WTC11 (cell line): Measurements from ENCODE around the gene FICD. TPM values are rescaled to one million over a fixed set of nuclear protein-coding genes. Genes with fewer than 3 reads are reported as not detected.

ENCODE experiments used
- CBFB ChIP-seq: sonication (generic); formaldehyde crosslinking; IDR thresholded peaks from 2 replicates; pipeline ENCODE4 v1.8.1; 2022; ENCODE audit warnings: mild to moderate bottlenecking, low read depth, missing genetic modification reagents
- CDX4 ChIP-seq: fragments of 250-450 bp; sonication (Bioruptor Pico); IDR thresholded peaks from 2 replicates; pipeline ENCODE4 v1.9.0; 2021; ENCODE audit warnings: moderate library complexity, mild to moderate bottlenecking, inconsistent platforms, borderline replicate concordance
- CTCF ChIP-seq: fragments of 200-600 bp; IDR thresholded peaks from 2 replicates; pipeline ENCODE4 v1.8.0; 2022; ENCODE audit warnings: antibody characterized with exemption
- EMX1 ChIP-seq: fragments of 250-450 bp; sonication (Bioruptor Pico); IDR thresholded peaks from 2 replicates; pipeline ENCODE4 v1.8.0; 2021; ENCODE audit warnings: mild to moderate bottlenecking
- ESRRA ChIP-seq: sonication (generic); formaldehyde crosslinking; IDR thresholded peaks from 2 replicates; pipeline ENCODE4 v1.8.1; 2022; ENCODE audit warnings: mild to moderate bottlenecking, missing genetic modification reagents, borderline replicate concordance
- FOXJ3 ChIP-seq: sonication (generic); formaldehyde crosslinking; IDR thresholded peaks from 2 replicates; pipeline ENCODE4 v1.9.0; 2021; ENCODE audit warnings: missing genetic modification reagents, mild to moderate bottlenecking, borderline replicate concordance
- GTF2I ChIP-seq: fragments of 250-450 bp; sonication (Bioruptor Pico); conservative IDR thresholded peaks from 2 replicates; pipeline ENCODE4 v1.4.0; 2021; ENCODE audit warnings: mild to moderate bottlenecking
- HMGXB4 ChIP-seq: sonication (generic); formaldehyde crosslinking; IDR thresholded peaks from 2 replicates; pipeline ENCODE4 v1.8.1; 2023; ENCODE audit warnings: mild to moderate bottlenecking, moderate library complexity, missing genetic modification reagents
- MXD4 ChIP-seq: fragments of 250-450 bp; sonication (Bioruptor Pico); IDR thresholded peaks from 2 replicates; pipeline ENCODE4 v1.8.0; 2021; ENCODE audit warnings: mild to moderate bottlenecking, moderate library complexity, borderline replicate concordance
- NR1H2 ChIP-seq: sonication (generic); formaldehyde crosslinking; IDR thresholded peaks from 2 replicates; pipeline ENCODE4 v1.9.0; 2021; ENCODE audit warnings: mild to moderate bottlenecking, moderate library complexity, missing genetic modification reagents
- SOX15 ChIP-seq: fragments of 250-450 bp; sonication (Bioruptor Pico); IDR thresholded peaks from 2 replicates; pipeline ENCODE4 v1.9.0; 2021; ENCODE audit warnings: mild to moderate bottlenecking
- TCF7 ChIP-seq: sonication (generic); formaldehyde crosslinking; IDR thresholded peaks from 2 replicates; pipeline ENCODE4 v1.8.0; 2022; ENCODE audit warnings: mild to moderate bottlenecking, low read depth, missing genetic modification reagents, moderate library complexity
- ZNF138 ChIP-seq: sonication (generic); formaldehyde crosslinking; conservative IDR thresholded peaks from 2 replicates; pipeline ENCODE4 v1.8.1; 2022; ENCODE audit warnings: mild to moderate bottlenecking, moderate library complexity, missing genetic modification reagents
- ZNF232 ChIP-seq: sonication (generic); formaldehyde crosslinking; IDR thresholded peaks from 2 replicates; pipeline ENCODE4 v1.8.0; 2022; ENCODE audit warnings: mild to moderate bottlenecking, missing genetic modification reagents
- ZSCAN18 ChIP-seq: fragments of 250-450 bp; sonication (Bioruptor Pico); IDR thresholded peaks from 2 replicates; pipeline ENCODE4 v2.1.2; 2022; ENCODE audit warnings: mild to moderate bottlenecking, moderate library complexity
- total RNA-seq: library from RNA; stranded (reverse); gene quantifications from 3 replicates; pipeline ENCODE4 v1.2.3, GENCODE V29; 2021
- TF ChIP-seq, protein P1 (sequence below): sonication (generic); formaldehyde crosslinking; IDR thresholded peaks from 2 replicates; pipeline ENCODE4 v1.8.1; 2023; ENCODE audit warnings: mild to moderate bottlenecking, missing genetic modification reagents, borderline replicate concordance
- TF ChIP-seq, protein P2 (sequence below): fragments of 250-450 bp; sonication (Bioruptor Pico); IDR thresholded peaks from 2 replicates; pipeline ENCODE4 v1.9.0; 2021; ENCODE audit warnings: mild to moderate bottlenecking
- TF ChIP-seq, protein P3 (sequence below): sonication (generic); formaldehyde crosslinking; IDR thresholded peaks from 2 replicates; pipeline ENCODE4 v1.8.1; 2022; ENCODE audit warnings: mild to moderate bottlenecking, missing genetic modification reagents, moderate library complexity, borderline replicate concordance
- TF ChIP-seq, protein P4 (sequence below): sonication (generic); formaldehyde crosslinking; IDR thresholded peaks from 2 replicates; pipeline ENCODE4 v1.8.1; 2022; ENCODE audit warnings: low read depth, missing genetic modification reagents, borderline replicate concordance

FICD gene
- total RNA-seq, 1 experiment from 2014 or later = 6.3 TPM

DNA sequence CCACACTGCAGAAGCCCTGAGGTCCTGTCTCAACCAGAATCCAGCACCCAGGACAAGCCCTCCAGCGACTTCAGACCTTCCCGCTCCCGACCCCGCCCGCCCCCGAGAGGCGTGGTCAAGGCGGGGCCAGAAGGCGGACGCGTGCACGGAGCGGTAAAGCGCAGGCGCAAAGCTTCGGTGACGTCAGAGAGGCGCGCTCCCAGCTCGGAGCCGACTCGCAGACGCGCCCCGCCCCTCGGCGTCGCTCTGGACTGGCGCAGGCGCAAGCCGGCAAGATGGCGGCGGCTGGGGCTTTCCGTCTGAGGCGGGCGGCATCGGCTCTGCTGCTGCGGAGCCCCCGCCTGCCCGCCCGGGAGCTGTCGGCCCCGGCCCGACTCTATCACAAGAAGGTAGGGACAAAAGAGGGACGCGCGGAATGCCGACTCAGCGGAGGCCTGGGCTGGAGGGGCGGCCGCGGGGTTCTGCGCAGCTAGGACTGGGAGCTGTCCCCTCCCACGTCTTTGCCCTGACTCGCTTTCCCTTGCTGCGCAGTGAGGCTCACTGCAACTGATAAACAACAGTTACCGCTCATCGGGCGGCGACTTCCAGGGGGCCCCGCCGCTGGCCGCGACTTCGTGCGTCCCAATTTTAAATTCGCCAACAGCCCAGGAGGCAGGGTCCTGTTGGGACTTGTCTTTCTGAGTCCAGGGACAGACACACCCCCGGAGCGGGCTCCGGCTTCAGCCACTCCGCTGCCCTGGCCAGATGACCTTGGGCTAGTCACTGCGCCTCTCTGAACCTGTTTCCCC is 47.5 kb downstream of the FICD start, which contains the start of gene ISCU (continued):
- TF ChIP-seq HMGXB4 (CRISPR knock-in tag) = 0 out of 2 replicates have a peak, but pooled peaks have one; percentile 71
- TF ChIP-seq FOXJ3 = no peak
- TF ChIP-seq GTF2I (CRISPR knock-in tag) = no peak
- TF ChIP-seq TCF7 (CRISPR knock-in tag) = no peak
- TF ChIP-seq MXD4 (CRISPR knock-in tag) = no peak
- no peak for TF ChIP-seq ZNF138 (CRISPR knock-in tag)
- no peak for TF ChIP-seq ZNF232 (CRISPR knock-in tag)
- no peak for TF ChIP-seq CTCF
- TF ChIP-seq, protein P1, sequence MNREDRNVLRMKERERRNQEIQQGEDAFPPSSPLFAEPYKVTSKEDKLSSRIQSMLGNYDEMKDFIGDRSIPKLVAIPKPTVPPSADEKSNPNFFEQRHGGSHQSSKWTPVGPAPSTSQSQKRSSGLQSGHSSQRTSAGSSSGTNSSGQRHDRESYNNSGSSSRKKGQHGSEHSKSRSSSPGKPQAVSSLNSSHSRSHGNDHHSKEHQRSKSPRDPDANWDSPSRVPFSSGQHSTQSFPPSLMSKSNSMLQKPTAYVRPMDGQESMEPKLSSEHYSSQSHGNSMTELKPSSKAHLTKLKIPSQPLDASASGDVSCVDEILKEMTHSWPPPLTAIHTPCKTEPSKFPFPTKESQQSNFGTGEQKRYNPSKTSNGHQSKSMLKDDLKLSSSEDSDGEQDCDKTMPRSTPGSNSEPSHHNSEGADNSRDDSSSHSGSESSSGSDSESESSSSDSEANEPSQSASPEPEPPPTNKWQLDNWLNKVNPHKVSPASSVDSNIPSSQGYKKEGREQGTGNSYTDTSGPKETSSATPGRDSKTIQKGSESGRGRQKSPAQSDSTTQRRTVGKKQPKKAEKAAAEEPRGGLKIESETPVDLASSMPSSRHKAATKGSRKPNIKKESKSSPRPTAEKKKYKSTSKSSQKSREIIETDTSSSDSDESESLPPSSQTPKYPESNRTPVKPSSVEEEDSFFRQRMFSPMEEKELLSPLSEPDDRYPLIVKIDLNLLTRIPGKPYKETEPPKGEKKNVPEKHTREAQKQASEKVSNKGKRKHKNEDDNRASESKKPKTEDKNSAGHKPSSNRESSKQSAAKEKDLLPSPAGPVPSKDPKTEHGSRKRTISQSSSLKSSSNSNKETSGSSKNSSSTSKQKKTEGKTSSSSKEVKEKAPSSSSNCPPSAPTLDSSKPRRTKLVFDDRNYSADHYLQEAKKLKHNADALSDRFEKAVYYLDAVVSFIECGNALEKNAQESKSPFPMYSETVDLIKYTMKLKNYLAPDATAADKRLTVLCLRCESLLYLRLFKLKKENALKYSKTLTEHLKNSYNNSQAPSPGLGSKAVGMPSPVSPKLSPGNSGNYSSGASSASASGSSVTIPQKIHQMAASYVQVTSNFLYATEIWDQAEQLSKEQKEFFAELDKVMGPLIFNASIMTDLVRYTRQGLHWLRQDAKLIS (CRISPR knock-in tag) = no peak; the same call in 1 of the 2 replicates
- TF ChIP-seq CBFB = no peak
- TF ChIP-seq, protein P2, sequence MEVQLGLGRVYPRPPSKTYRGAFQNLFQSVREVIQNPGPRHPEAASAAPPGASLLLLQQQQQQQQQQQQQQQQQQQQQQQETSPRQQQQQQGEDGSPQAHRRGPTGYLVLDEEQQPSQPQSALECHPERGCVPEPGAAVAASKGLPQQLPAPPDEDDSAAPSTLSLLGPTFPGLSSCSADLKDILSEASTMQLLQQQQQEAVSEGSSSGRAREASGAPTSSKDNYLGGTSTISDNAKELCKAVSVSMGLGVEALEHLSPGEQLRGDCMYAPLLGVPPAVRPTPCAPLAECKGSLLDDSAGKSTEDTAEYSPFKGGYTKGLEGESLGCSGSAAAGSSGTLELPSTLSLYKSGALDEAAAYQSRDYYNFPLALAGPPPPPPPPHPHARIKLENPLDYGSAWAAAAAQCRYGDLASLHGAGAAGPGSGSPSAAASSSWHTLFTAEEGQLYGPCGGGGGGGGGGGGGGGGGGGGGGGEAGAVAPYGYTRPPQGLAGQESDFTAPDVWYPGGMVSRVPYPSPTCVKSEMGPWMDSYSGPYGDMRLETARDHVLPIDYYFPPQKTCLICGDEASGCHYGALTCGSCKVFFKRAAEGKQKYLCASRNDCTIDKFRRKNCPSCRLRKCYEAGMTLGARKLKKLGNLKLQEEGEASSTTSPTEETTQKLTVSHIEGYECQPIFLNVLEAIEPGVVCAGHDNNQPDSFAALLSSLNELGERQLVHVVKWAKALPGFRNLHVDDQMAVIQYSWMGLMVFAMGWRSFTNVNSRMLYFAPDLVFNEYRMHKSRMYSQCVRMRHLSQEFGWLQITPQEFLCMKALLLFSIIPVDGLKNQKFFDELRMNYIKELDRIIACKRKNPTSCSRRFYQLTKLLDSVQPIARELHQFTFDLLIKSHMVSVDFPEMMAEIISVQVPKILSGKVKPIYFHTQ (CRISPR knock-in tag) = 0 out of 2 replicates have a peak, but pooled peaks have one; percentile 39
- TF ChIP-seq CDX4 (CRISPR knock-in tag) = no peak
- TF ChIP-seq, protein P3, sequence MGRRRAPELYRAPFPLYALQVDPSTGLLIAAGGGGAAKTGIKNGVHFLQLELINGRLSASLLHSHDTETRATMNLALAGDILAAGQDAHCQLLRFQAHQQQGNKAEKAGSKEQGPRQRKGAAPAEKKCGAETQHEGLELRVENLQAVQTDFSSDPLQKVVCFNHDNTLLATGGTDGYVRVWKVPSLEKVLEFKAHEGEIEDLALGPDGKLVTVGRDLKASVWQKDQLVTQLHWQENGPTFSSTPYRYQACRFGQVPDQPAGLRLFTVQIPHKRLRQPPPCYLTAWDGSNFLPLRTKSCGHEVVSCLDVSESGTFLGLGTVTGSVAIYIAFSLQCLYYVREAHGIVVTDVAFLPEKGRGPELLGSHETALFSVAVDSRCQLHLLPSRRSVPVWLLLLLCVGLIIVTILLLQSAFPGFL (CRISPR knock-in tag) = no peak
- TF ChIP-seq ZSCAN18 (CRISPR knock-in tag) = no peak
- TF ChIP-seq ESRRA (CRISPR knock-in tag) = 0 out of 2 replicates have a peak, but pooled peaks have one; percentile 14
- TF ChIP-seq, protein P4, sequence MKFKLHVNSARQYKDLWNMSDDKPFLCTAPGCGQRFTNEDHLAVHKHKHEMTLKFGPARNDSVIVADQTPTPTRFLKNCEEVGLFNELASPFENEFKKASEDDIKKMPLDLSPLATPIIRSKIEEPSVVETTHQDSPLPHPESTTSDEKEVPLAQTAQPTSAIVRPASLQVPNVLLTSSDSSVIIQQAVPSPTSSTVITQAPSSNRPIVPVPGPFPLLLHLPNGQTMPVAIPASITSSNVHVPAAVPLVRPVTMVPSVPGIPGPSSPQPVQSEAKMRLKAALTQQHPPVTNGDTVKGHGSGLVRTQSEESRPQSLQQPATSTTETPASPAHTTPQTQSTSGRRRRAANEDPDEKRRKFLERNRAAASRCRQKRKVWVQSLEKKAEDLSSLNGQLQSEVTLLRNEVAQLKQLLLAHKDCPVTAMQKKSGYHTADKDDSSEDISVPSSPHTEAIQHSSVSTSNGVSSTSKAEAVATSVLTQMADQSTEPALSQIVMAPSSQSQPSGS = no peak
- TF ChIP-seq EMX1 (CRISPR knock-in tag) = no peak
- TF ChIP-seq SOX15 (CRISPR knock-in tag) = no peak
- TF ChIP-seq NR1H2 (CRISPR knock-in tag) = no peak
